GM12878 (cell line): Measurements from ENCODE around the gene REEP5. TPM values are rescaled to one million over a fixed set of nuclear protein-coding genes. Genes with fewer than 3 reads are reported as not detected.

Experiments used
- ATAC-seq: fragments of 200-7000 bp; cut with Tn5 transposase; 3 replicates; pipeline ENCODE4 v1.9.1; 2020; ENCODE audit warnings: mild to moderate bottlenecking, moderate library complexity
- BruUV-seq: library from RNA; stranded (reverse); fragments of 400-500 nt; replicated peaks from 2 replicates; lab custom pipeline; 2021; lab: Mats Ljungman, UMichigan
- CTCF ChIA-PET: fragments of 300-600 bp; sonication (Branson Sonifier 250); formaldehyde crosslinking; extraction: SDS; loops from one replicate; lab custom pipeline; 2021; ENCODE audit warnings: inconsistent platforms; lab: Yijun Ruan, JAX
- POLR2A ChIA-PET: fragments of 350-600 bp; formaldehyde crosslinking; extraction: SDS; loops from one replicate; lab custom pipeline; 2021; ENCODE audit warnings: inconsistent platforms; lab: Charles Lee
- RAD21 ChIA-PET: fragments of 300-600 bp; sonication (Branson Sonifier 250); formaldehyde crosslinking; loops from one replicate; lab custom pipeline; 2023; ENCODE audit warnings: antibody characterized with exemption; ENCODE audit not compliant: unreplicated experiment; lab: Charles Lee
- SMC1A ChIA-PET: fragments of 300-600 bp; sonication (Branson Sonifier 250); formaldehyde crosslinking; loops from one replicate; lab custom pipeline; 2023; ENCODE audit not compliant: unreplicated experiment, uncharacterized antibody; lab: Charles Lee
- DNase-seq: peaks from one replicate; pipeline ENCODE4 v3.0.0-alpha.2; 2011; ENCODE audit warnings: low read depth, low spot score
- FAIRE-seq: peaks from 3 replicates; lab custom pipeline; 2011; peaks lifted over from hg19 to GRCh38; lab: Jason Lieb, UNC
- H2AFZ ChIP-seq: 2 replicates; pipeline ENCODE4 v1.6.0; 2011; ENCODE audit warnings: low read depth, low read length, control low read depth; ENCODE audit not compliant: control insufficient read depth
- H3K27ac ChIP-seq: 2 replicates; pipeline ENCODE4 v1.5.1; 2011; ENCODE audit warnings: control low read depth; ENCODE audit not compliant: control insufficient read depth, insufficient read depth
- H3K27me3 ChIP-seq, 2 experiments: replicated peaks in 1 of 2; 2 replicates each; pipeline versions ENCODE4 v1.6.0 to v1.6.1; 2011; ENCODE audit warnings: low read length in 1 of 2; ENCODE audit not compliant: control insufficient read depth in 2 of 2, insufficient read depth in 2 of 2
- H3K36me3 ChIP-seq, 2 experiments: 2 replicates each; pipeline ENCODE4 v1.5.1; 2011; ENCODE audit warnings: low read length in 1 of 2; ENCODE audit not compliant: control insufficient read depth in 2 of 2, insufficient read depth in 2 of 2
- H3K4me1 ChIP-seq: 2 replicates; pipeline ENCODE4 v1.6.1; 2011; ENCODE audit warnings: mild to moderate bottlenecking, low read length, moderate library complexity, mixed read lengths; ENCODE audit not compliant: control insufficient read depth, insufficient read depth
- H3K4me2 ChIP-seq: 2 replicates; pipeline ENCODE4 v1.6.0; 2011; ENCODE audit warnings: control low read depth; ENCODE audit not compliant: control insufficient read depth, insufficient read depth
- H3K4me3 ChIP-seq: fragments of 200-600 bp; sonication (generic); 2 replicates; pipeline ENCODE4 v1.5.1; 2016
- H3K79me2 ChIP-seq: 2 replicates; pipeline ENCODE4 v1.6.0; 2011; ENCODE audit warnings: low read length; ENCODE audit not compliant: control insufficient read depth, insufficient read depth
- H3K9ac ChIP-seq: 2 replicates; pipeline ENCODE4 v1.8.0; 2011; ENCODE audit warnings: low read length, control low read depth, mixed read lengths; ENCODE audit not compliant: control insufficient read depth, insufficient read depth
- H3K9me3 ChIP-seq: replicated peaks from 3 replicates; pipeline ENCODE4 v1.5.1; 2011; ENCODE audit warnings: mild to moderate bottlenecking, low read length; ENCODE audit not compliant: control insufficient read depth, insufficient read depth
- H4K20me1 ChIP-seq: 2 replicates; pipeline ENCODE4 v1.6.0; 2011; ENCODE audit not compliant: control insufficient read depth, insufficient read depth
- ASH2L ChIP-seq: fragments of 300-600, 200-600 bp; sonication (generic); IDR thresholded peaks from 2 replicates; pipeline ENCODE4 v1.6.1; 2017; ENCODE audit warnings: low read depth, mild to moderate bottlenecking, borderline replicate concordance
- ATF2 ChIP-seq: IDR thresholded peaks from 2 replicates; pipeline ENCODE4 v1.6.1; 2012; ENCODE audit warnings: low read length, inconsistent platforms
- BACH1 ChIP-seq: fragments of 450-650 bp; IDR thresholded peaks from 2 replicates; pipeline ENCODE4 v1.6.1; 2017; ENCODE audit warnings: mild to moderate bottlenecking, borderline replicate concordance
- BCL3 ChIP-seq: IDR thresholded peaks from 2 replicates; pipeline ENCODE4 v1.6.1; 2011; ENCODE audit warnings: borderline replicate concordance, low read depth, mild to moderate bottlenecking, moderate library complexity, low read length; ENCODE audit not compliant: insufficient read depth, poor library complexity, severe bottlenecking
- CHD2 ChIP-seq: IDR thresholded peaks from 2 replicates; pipeline ENCODE4 v1.6.1; 2011; ENCODE audit warnings: low read depth, low read length, improper control_type of control experiment, borderline replicate concordance
- CREM ChIP-seq: IDR thresholded peaks from 2 replicates; pipeline ENCODE4 v1.6.1; 2014; ENCODE audit warnings: antibody characterized with exemption, low read depth
- E4F1 ChIP-seq: fragments of 450-650 bp; IDR thresholded peaks from 2 replicates; pipeline ENCODE4 v1.6.1; 2018; ENCODE audit warnings: borderline replicate concordance, mild to moderate bottlenecking; ENCODE audit not compliant: partially characterized antibody
- IRF5 ChIP-seq: fragments of 450-650 bp; IDR thresholded peaks from 2 replicates; pipeline ENCODE4 v1.6.1; 2017; ENCODE audit warnings: borderline replicate concordance
- MLLT1 ChIP-seq: fragments of 450-650 bp; IDR thresholded peaks from 2 replicates; pipeline ENCODE4 v1.6.1; 2016; ENCODE audit warnings: mild to moderate bottlenecking
- NFIC ChIP-seq: IDR thresholded peaks from 2 replicates; pipeline ENCODE4 v1.6.1; 2012; ENCODE audit warnings: low read depth, mild to moderate bottlenecking, inconsistent platforms, low read length, moderate library complexity
- POLR2A ChIP-seq: IDR thresholded peaks from 2 replicates; pipeline ENCODE4 v1.6.1; 2011; ENCODE audit warnings: low read depth, mild to moderate bottlenecking, low read length
- RUNX3 ChIP-seq: IDR thresholded peaks from 2 replicates; pipeline ENCODE4 v1.6.1; 2012; ENCODE audit warnings: low read length, inconsistent platforms
- ZNF24 ChIP-seq: fragments of 450-650 bp; IDR thresholded peaks from 2 replicates; pipeline ENCODE4 v1.6.1; 2017; ENCODE audit warnings: antibody characterized with exemption, mild to moderate bottlenecking
- WGBS: methylation state at CpG from one replicate; pipeline ENCODE4 v1.1.6; 2016; ENCODE audit warnings: low lambda C conversion rate; ENCODE audit not compliant: insufficient replicate concordance, insufficient coverage; ENCODE audit errors: missing lambda C conversion rate; 5-methylcytosine and 5-hydroxymethylcytosine counted together
- in situ Hi-C: fragments of 300-500 bp; cut with MboI; formaldehyde crosslinking; loops from 9 replicates; pipeline ENCODE4 v1.14.3; 2018; ENCODE audit warnings: mixed read lengths
- intact Hi-C: fragments of 100-400 bp; cut with micrococcal nuclease; formaldehyde crosslinking; loops from one replicate; pipeline ENCODE4 v1.14.2; 2022; ENCODE audit not compliant: unreplicated experiment
- polyA plus RNA-seq, 11 experiments: library from polyadenylated mRNA; depleted of rRNA in 4 of 11; unstranded in 6 of 11; stranded (reverse) in 5 of 11; fragments of >200 nt; fragmentation: Nextera tagmentation in 4 of 11; fragmentation: Illumina TruSeq in 1 of 11; extraction: Ambion mirVana in 4 of 11; extraction: Trizol in 1 of 11; gene quantifications; 1 replicate in 1 of 11; 2 replicates in 10 of 11; pipeline versions ENCODE4 v1.2.1 to v1.2.3, GENCODE V29; 2011 to 2016; ENCODE audit warnings: inconsistent platforms in 2 of 11, missing spikeins in 2 of 11, low read depth in 1 of 11
- total RNA-seq, 4 experiments: library from RNA; depleted of rRNA in 3 of 4; stranded (reverse); fragments of >200 nt in 3 of 4; fragmentation: Illumina TruSeq in 1 of 4; extraction: Trizol in 1 of 4; gene quantifications; 2 replicates each; pipeline versions ENCODE4 v1.2.1 to v1.2.3, GENCODE V29; 2013 to 2021

REEP5 gene
- total and polyA plus RNA-seq, 10 of the 15 experiments (the other 5 are each of a cell fraction or from before 2014, with no cell fraction given), result 30.5 to 211 (median 113) TPM

- DNase-seq, result no peak
- WGBS, result 1% methylated on average over 54 of the region's 68 CpGs
- ChIA-PET CTCF (interaction anchor here (0.6 to 3.7 kb wide), 19 partner anchors 10 to 639 kb away, joined by 3 to 16 read pairs (median 4); partner anchors contain the start of gene DCP2), RAD21 (interaction anchor here (1.0 to 9.7 kb wide), 8 partner anchors 15 to 229 kb away, joined by 3 to 85 read pairs (median 6); partner anchors contain the start of gene DCP2), SMC1A (interaction anchor here (0.7 to 3.9 kb wide), 15 partner anchors 10 to 589 kb away, joined by 3 to 18 read pairs (median 4); partner anchors contain the start of genes DCP2 and SRP19), POLR2A (interaction anchor here (1.0 to 5.3 kb wide), 8 partner anchors 10 to 59 kb away, joined by 3 to 20 read pairs (median 4); partner anchors contain the start of gene DCP2)
- intact Hi-C loops (loop anchor here (5.0 kb wide), 1 partner anchor 59 kb away; the partner anchor contains the start of gene SRP19), in situ Hi-C loops (no loop called here)
- no peak for FAIRE-seq
- Histone ChIP-seq H3K36me3 (peaks cover 0 to 10% of the 10 kb centered on the region in 2 experiments; a peak in 2 of 4 replicates), H3K27ac (peak overlapping the region; percentile 84), H3K27me3 (no peaks in the 10 kb centered on the region), H3K9me3 (no peaks in the 10 kb centered on the region), H2AFZ (peak overlapping the region; percentile 92), H4K20me1 (no peaks in the 10 kb centered on the region; the same call in 1 of the 2 replicates), H3K4me3 (peak overlapping the region; percentile 81), H3K4me1 (peaks cover 52% of the 10 kb centered on the region), H3K79me2 (peaks cover 34% of the 10 kb centered on the region), H3K4me2 (peak overlapping the region; percentile 86), H3K9ac (peak overlapping the region; percentile 87)
- BruUV-seq, result no TSS peak
- ATAC-seq, result peak; percentile 62
- TF ChIP-seq IRF5 (no peak), NFIC (no peak), ZNF24 (no peak), ASH2L (no peak; the same call in 1 of the 2 replicates), RUNX3 (peak; percentile 34; the same call in 1 of the 2 replicates), BCL3 (peak; percentile 43), MLLT1 (0 out of 2 replicates have a peak, but pooled peaks have one; percentile 36), E4F1 (no peak), ATF2 (no peak), BACH1 (0 out of 2 replicates have a peak, but pooled peaks have one; percentile 20), POLR2A (0 out of 2 replicates have a peak, but pooled peaks have one; percentile 5), CHD2 (peak; percentile 29; the same call in 1 of the 2 replicates), CREM (0 out of 2 replicates have a peak, but pooled peaks have one; percentile 7)
These were observed 798 bp downstream of the REEP5 start for GRCh38 chr5:112921026-112921832.
